ENCODE data around the gene MED8.

DNA sequence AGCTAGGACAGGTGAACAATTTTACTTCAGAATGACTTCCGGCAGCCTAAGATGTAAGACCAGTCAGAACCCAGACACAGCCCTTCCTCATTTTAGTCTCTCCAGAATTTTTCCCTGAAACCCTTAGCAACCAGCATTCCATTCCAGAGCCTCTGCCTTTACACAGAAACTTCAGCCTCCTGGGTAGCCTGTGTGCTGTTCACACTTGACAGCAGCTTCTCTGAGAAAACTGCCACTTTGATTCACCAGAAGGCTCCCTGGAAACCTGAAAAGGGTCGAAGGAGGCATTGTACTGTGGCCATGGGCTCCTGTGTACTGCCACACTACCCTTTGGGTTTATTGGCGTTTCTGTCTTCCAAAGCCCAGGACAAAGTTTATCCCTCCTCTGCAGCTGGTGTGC is 46.8 kb upstream of the MED8 start:
- TF ChIP-seq, protein P1, sequence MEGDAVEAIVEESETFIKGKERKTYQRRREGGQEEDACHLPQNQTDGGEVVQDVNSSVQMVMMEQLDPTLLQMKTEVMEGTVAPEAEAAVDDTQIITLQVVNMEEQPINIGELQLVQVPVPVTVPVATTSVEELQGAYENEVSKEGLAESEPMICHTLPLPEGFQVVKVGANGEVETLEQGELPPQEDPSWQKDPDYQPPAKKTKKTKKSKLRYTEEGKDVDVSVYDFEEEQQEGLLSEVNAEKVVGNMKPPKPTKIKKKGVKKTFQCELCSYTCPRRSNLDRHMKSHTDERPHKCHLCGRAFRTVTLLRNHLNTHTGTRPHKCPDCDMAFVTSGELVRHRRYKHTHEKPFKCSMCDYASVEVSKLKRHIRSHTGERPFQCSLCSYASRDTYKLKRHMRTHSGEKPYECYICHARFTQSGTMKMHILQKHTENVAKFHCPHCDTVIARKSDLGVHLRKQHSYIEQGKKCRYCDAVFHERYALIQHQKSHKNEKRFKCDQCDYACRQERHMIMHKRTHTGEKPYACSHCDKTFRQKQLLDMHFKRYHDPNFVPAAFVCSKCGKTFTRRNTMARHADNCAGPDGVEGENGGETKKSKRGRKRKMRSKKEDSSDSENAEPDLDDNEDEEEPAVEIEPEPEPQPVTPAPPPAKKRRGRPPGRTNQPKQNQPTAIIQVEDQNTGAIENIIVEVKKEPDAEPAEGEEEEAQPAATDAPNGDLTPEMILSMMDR (conservative IDR thresholded peaks at IDR 0.05 in 1 of 2, IDR thresholded peaks at IDR 0.05 in 1 of 2; ENCODE audit: low read depth in 1 of 2, low read length in 2 of 2): no peak
- no peak for TF ChIP-seq EZH2 (IDR thresholded peaks at IDR 0.05; ENCODE audit: low read length, missing control alignments)
